ENCODE measurements around the gene HSPA8. TPM values are rescaled to one million over a fixed set of nuclear protein-coding genes. Genes with fewer than 3 reads are reported as not detected.

The HSPA8 gene
- polyA plus RNA-seq, 1 of the 3 experiments (the other 2 are of a cell fraction): 2,088 TPM

DNA sequence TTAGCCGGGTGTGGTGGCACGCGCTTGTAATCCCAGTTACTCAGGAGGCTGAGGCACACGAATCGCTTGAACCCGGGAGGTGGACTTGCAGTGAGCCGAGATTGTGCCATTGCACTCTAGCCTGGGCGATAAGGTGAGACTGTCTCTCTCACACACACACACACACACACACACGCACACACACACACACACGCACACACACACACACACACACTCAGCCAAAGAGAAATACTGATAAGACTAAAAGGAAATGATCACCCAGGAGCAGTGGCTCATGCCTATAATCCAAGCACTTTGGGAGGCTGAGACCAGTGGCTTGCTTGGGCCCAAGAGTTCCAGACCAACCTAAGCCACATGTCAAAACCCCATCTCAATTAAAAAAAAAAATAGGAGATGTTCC lies 20.8 kb downstream of the HSPA8 start:
- TF ChIP-seq CHD2 (IDR thresholded peaks at IDR 0.05; ENCODE audit: low read length, partially characterized antibody) (no peak), POLR2AphosphoS5 (IDR thresholded peaks at IDR 0.05; ENCODE audit: low read depth, low read length) (no peak), RAD21 (IDR thresholded peaks at IDR 0.05; ENCODE audit: low read length) (no peak), IRF3 (IDR thresholded peaks at IDR 0.05; ENCODE audit: low read depth, low read length) (no peak), MXI1 (IDR thresholded peaks at IDR 0.05; ENCODE audit: low read depth, low read length) (no peak), TEAD4 (IDR thresholded peaks at IDR 0.05; ENCODE audit: borderline replicate concordance, insufficient read depth) (no peak), FOXJ3 (CRISPR knock-in tag; IDR thresholded peaks at IDR 0.05) (no peak), TCF12 (IDR thresholded peaks at IDR 0.05) (no peak), SMC3 (IDR thresholded peaks at IDR 0.05; ENCODE audit: low read depth, low read length) (no peak), EP300 (IDR thresholded peaks at IDR 0.05; ENCODE audit: borderline replicate concordance in 1 of 2, low read depth in 1 of 2, low read length in 1 of 2) (no peak)
- TF ChIP-seq, protein P1, sequence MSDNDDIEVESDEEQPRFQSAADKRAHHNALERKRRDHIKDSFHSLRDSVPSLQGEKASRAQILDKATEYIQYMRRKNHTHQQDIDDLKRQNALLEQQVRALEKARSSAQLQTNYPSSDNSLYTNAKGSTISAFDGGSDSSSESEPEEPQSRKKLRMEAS (IDR thresholded peaks at IDR 0.05; ENCODE audit: low read depth): no peak
- ChIA-PET CTCF (no interaction called here), POLR2A (no interaction called here)
- DNase-seq: no peak
- Histone ChIP-seq H3K79me2 (ENCODE audit: insufficient read depth) (no peaks in the 10 kb centered on the region), H3K4me3 (ENCODE audit: low read depth in 2 of 2, low read length in 1 of 2) (no peak overlapping the region), H2AFZ (ENCODE audit: low read depth) (no peak overlapping the region), H3K4me2 (no peak overlapping the region), H3K9me3 (no peaks in the 10 kb centered on the region), H3K9ac (no peak overlapping the region), H4K20me1 (ENCODE audit: insufficient read depth) (no peaks in the 10 kb centered on the region), H3K27me3 (ENCODE audit: insufficient read depth) (no peaks in the 10 kb centered on the region), H3K4me1 (ENCODE audit: control insufficient read depth in 1 of 2, insufficient read depth in 2 of 2, low read depth in 1 of 2, low read length in 1 of 2) (peaks cover 9% of the 10 kb centered on the region in 2 experiments; a peak in 2 of 4 replicates), H3K9me2 (no peaks in the 10 kb centered on the region), H3K36me3 (replicated peaks in 1 of 2; ENCODE audit: control insufficient read depth in 1 of 2, insufficient read depth in 2 of 2, low read length in 1 of 2) (no peaks in the 10 kb centered on the region), H3F3A (replicated peaks; ENCODE audit: insufficient read depth) (peaks cover 8% of the 10 kb centered on the region), H3K27ac (ENCODE audit: low read depth in 2 of 2, low read length in 1 of 2) (no peak overlapping the region)
- WGBS (ENCODE audit: low lambda C conversion rate): 100% methylated on average over 10 of the region's 10 CpGs

DNA sequence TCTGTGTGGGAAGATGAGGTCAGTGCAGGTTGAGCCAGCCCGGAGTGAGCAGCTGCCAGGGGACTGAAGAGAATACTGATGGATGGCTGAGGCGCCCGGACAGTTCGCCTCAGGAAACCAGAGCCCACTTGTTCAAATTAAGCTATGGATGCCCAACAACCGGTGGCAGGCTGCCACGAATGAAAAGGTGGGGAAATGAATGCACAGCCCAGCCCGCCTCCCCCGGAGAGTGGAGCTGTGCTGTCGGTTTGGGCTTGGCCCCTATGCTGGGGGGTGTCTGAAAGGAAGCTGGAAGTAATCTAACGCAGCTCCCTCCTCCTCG lies 21.9 kb downstream of the HSPA8 start:
- TF ChIP-seq MXI1 (IDR thresholded peaks at IDR 0.05; ENCODE audit: low read depth, low read length): peak; percentile 43; the same call in 1 of the 2 replicates
- TF ChIP-seq RFX5 (IDR thresholded peaks at IDR 0.05; ENCODE audit: low read length): peak; percentile 35; the same call in 1 of the 2 replicates
- TF ChIP-seq FOXM1 (IDR thresholded peaks at IDR 0.05; ENCODE audit: low read depth): no peak
- TF ChIP-seq, protein P2, sequence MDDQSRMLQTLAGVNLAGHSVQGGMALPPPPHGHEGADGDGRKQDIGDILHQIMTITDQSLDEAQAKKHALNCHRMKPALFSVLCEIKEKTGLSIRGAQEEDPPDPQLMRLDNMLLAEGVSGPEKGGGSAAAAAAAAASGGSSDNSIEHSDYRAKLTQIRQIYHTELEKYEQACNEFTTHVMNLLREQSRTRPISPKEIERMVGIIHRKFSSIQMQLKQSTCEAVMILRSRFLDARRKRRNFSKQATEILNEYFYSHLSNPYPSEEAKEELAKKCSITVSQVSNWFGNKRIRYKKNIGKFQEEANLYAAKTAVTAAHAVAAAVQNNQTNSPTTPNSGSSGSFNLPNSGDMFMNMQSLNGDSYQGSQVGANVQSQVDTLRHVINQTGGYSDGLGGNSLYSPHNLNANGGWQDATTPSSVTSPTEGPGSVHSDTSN (IDR thresholded peaks at IDR 0.05): peak; percentile 68
- TF ChIP-seq EP300 (IDR thresholded peaks at IDR 0.05; ENCODE audit: borderline replicate concordance in 1 of 2, low read depth in 1 of 2, low read length in 1 of 2): 0 out of 4 replicates have a peak, but pooled peaks of 1 of the 2 experiments have one; percentile 49
- peak; percentile 54; the same call in 1 of the 2 replicates for TF ChIP-seq RCOR1 (IDR thresholded peaks at IDR 0.05; ENCODE audit: low read length)
- TF ChIP-seq GATA2 (CRISPR knock-in tag; IDR thresholded peaks at IDR 0.05): no peak
- no peaks in the 10 kb centered on the region for H4K20me1 ChIP-seq (ENCODE audit: insufficient read depth)
- H3K9ac ChIP-seq: no peak overlapping the region
- H3K79me2 ChIP-seq (ENCODE audit: insufficient read depth): no peaks in the 10 kb centered on the region
- H3K36me3 ChIP-seq (replicated peaks in 1 of 2; ENCODE audit: control insufficient read depth in 1 of 2, insufficient read depth in 2 of 2, low read length in 1 of 2): no peaks in the 10 kb centered on the region
- ChIA-PET CTCF (interaction anchor here (0.6 to 4.6 kb wide), 10 partner anchors 10 to 411 kb away, joined by 3 to 30 read pairs (median 4); no protein-coding TSS in a partner anchor), POLR2A (interaction anchor here (0.9 to 1.1 kb wide), 2 partner anchors 9 to 22 kb away, joined by 4 to 8 read pairs; partner anchors contain the start of gene HSPA8)
- H3K4me1 ChIP-seq (ENCODE audit: control insufficient read depth in 1 of 2, insufficient read depth in 2 of 2, low read depth in 1 of 2, low read length in 1 of 2): peaks cover 9% of the 10 kb centered on the region in 2 experiments; a peak in 2 of 4 replicates
- peak overlapping the region; percentile 71 for H2AFZ ChIP-seq (ENCODE audit: low read depth)
- no peaks in the 10 kb centered on the region for H3K9me2 ChIP-seq
- DNase-seq: peak; percentile 78
- H3K9me3 ChIP-seq: no peaks in the 10 kb centered on the region
- peak overlapping the region; percentile 45; the same call in 1 of the 2 replicates for H3K4me2 ChIP-seq
- H3K4me3 ChIP-seq (ENCODE audit: low read depth in 2 of 2, low read length in 1 of 2): 0 out of 4 replicates have a peak overlapping the region, but pooled peaks of 1 of the 2 experiments have one; percentile 3
- H3K27me3 ChIP-seq (ENCODE audit: insufficient read depth): no peaks in the 10 kb centered on the region
- WGBS (ENCODE audit: low lambda C conversion rate): 36% methylated on average over 8 of the region's 11 CpGs
- peaks cover 8% of the 10 kb centered on the region for H3F3A ChIP-seq (replicated peaks; ENCODE audit: insufficient read depth)
- peak overlapping the region; percentile 23 to 72; a peak in 3 of 4 replicates for H3K27ac ChIP-seq (ENCODE audit: low read depth in 2 of 2, low read length in 1 of 2)
